HepG2 (cell line): ENCODE data around the gene IL5RA. TPM values are rescaled to one million over a fixed set of nuclear protein-coding genes. Genes with fewer than 3 reads are reported as not detected.

Experiments used
- ATAC-seq: fragments of 200-7000 bp; cut with Tn5 transposase; 3 replicates; pipeline ENCODE4 v1.9.1; 2020; ENCODE audit warnings: mild to moderate bottlenecking, moderate library complexity
- BruUV-seq: library from RNA; stranded (reverse); fragments of 400-500 nt; replicated peaks from 2 replicates; lab custom pipeline; 2021; lab: Mats Ljungman, UMichigan
- CTCF ChIA-PET: fragments of 300-600 bp; formaldehyde crosslinking; extraction: SDS; loops from one replicate; lab custom pipeline; 2021; ENCODE audit warnings: low total read pairs, inconsistent platforms, low intra/inter-chr PET ratio; lab: Yijun Ruan, JAX
- POLR2A ChIA-PET: fragments of 350-600 bp; sonication (Branson Sonifier 250); formaldehyde crosslinking; loops from one replicate; lab custom pipeline; 2020; ENCODE audit warnings: antibody characterized with exemption, inconsistent platforms; lab: Yijun Ruan, JAX
- DNase-seq: peaks from one replicate; pipeline ENCODE4 v3.0.0-alpha.2; 2015; ENCODE audit warnings: low spot score
- FAIRE-seq: peaks from 3 replicates; lab custom pipeline; 2011; peaks lifted over from hg19 to GRCh38; lab: Jason Lieb, UNC
- H2AFZ ChIP-seq: one replicate; pipeline ENCODE4 v1.6.1; 2011; ENCODE audit warnings: low read length, inconsistent platforms
- H3K27ac ChIP-seq: fragments of 300-600 bp; 3 replicates; pipeline ENCODE4 v1.8.0; 2011; ENCODE audit warnings: mixed run types, mild to moderate bottlenecking, mixed read lengths, low read length, inconsistent platforms; ENCODE audit not compliant: insufficient read depth; ENCODE audit errors: extremely low read length
- H3K27me3 ChIP-seq, 2 experiments: fragments of 200-600 bp in 1 of 2; 2 replicates in 1 of 2; 3 replicates in 1 of 2; pipeline versions ENCODE4 v1.6.0 to v1.8.0; 2011; ENCODE audit warnings: low read length in 2 of 2, mild to moderate bottlenecking in 2 of 2, moderate library complexity in 2 of 2, inconsistent platforms in 1 of 2; ENCODE audit not compliant: insufficient read depth in 2 of 2, control insufficient read depth in 1 of 2
- H3K36me3 ChIP-seq, 2 experiments: fragments of 200-600 bp in 1 of 2; replicated peaks in 1 of 2; 2 replicates in 1 of 2; 3 replicates in 1 of 2; pipeline versions ENCODE4 v1.5.1 to v1.8.0; 2011; ENCODE audit warnings: low read length in 2 of 2, inconsistent platforms in 1 of 2; ENCODE audit not compliant: insufficient read depth in 2 of 2, control insufficient read depth in 1 of 2
- H3K4me1 ChIP-seq: 2 replicates; pipeline ENCODE4 v1.5.1; 2012; ENCODE audit warnings: low read length, inconsistent platforms; ENCODE audit not compliant: insufficient read depth
- H3K4me2 ChIP-seq: 2 replicates; pipeline ENCODE4 v1.6.0; 2011; ENCODE audit warnings: low read depth, low read length, inconsistent platforms
- H3K4me3 ChIP-seq, 3 experiments: fragments of 200-600 bp in 1 of 3; sonication (generic), shearing (Covaris generic) in 1 of 3; replicated peaks in 1 of 3; 2 replicates each; pipeline ENCODE4 v1.5.1; 2011 to 2016; ENCODE audit warnings: low read length in 3 of 3, inconsistent platforms in 2 of 3, low read depth in 2 of 3, mild to moderate bottlenecking in 2 of 3, control low read depth in 1 of 3, mixed read lengths in 1 of 3; ENCODE audit not compliant: insufficient read depth in 1 of 3
- H3K79me2 ChIP-seq: one replicate; pipeline ENCODE4 v1.6.1; 2011; ENCODE audit warnings: low read length, inconsistent platforms; ENCODE audit not compliant: insufficient read depth
- H3K9ac ChIP-seq: 2 replicates; pipeline ENCODE4 v1.6.0; 2011; ENCODE audit warnings: mild to moderate bottlenecking, low read depth, low read length, inconsistent platforms; ENCODE audit not compliant: insufficient read depth
- H3K9me3 ChIP-seq: 2 replicates; pipeline ENCODE4 v1.5.1; 2012; ENCODE audit warnings: mild to moderate bottlenecking, low read length
- H4K20me1 ChIP-seq: 2 replicates; pipeline ENCODE4 v1.6.0; 2011; ENCODE audit warnings: inconsistent platforms, mild to moderate bottlenecking, low read length, moderate library complexity; ENCODE audit not compliant: insufficient read depth
- RELA ChIP-seq: sonication (generic); formaldehyde crosslinking; IDR thresholded peaks from 2 replicates; pipeline ENCODE4 v1.4.0; 2020; ENCODE audit warnings: missing genetic modification reagents
- ZMYM3 ChIP-seq: sonication (generic); formaldehyde crosslinking; IDR thresholded peaks from 2 replicates; pipeline ENCODE4 v1.5.1; 2020; ENCODE audit warnings: mild to moderate bottlenecking, missing genetic modification reagents
- WGBS: methylation state at CpG from one replicate; pipeline ENCODE4 v1.1.6; 2017; ENCODE audit warnings: low lambda C conversion rate; 5-methylcytosine and 5-hydroxymethylcytosine counted together
- in situ Hi-C: cut with HindIII; loops from 2 replicates; pipeline ENCODE4 v1.10.0; 2017; ENCODE audit warnings: low pct_unique_long_range_greater_than_20kb; ENCODE audit not compliant: extremely low pct_ligation_motif_present
- intact Hi-C: fragments of 100-400 bp; cut with micrococcal nuclease; formaldehyde crosslinking; loops from one replicate; pipeline ENCODE4 v1.10.0; 2022; ENCODE audit not compliant: unreplicated experiment
- polyA plus RNA-seq, 8 experiments: library from polyadenylated mRNA; depleted of rRNA in 3 of 8; stranded (reverse) in 7 of 8; unstranded in 1 of 8; fragments of >200 nt; fragmentation: Illumina TruSeq in 4 of 8; extraction: Trizol in 4 of 8; gene quantifications; 2 replicates each; pipeline versions ENCODE4 v1.2.1 to v1.2.3, GENCODE V29; 2011 to 2016; ENCODE audit warnings: low read depth in 4 of 8, missing spikeins in 1 of 8, mixed read lengths in 1 of 8; ENCODE audit not compliant: insufficient read depth in 1 of 8
- total RNA-seq, 5 experiments: library from RNA; depleted of rRNA; stranded (reverse); fragments of >200 nt; fragmentation: Illumina TruSeq; extraction: Trizol; gene quantifications; 2 replicates each; pipeline ENCODE4 v1.2.3, GENCODE V29; 2016; ENCODE audit warnings: low read depth in 1 of 5
- TF ChIP-seq, protein P1 (sequence below): sonication (generic); formaldehyde crosslinking; conservative IDR thresholded peaks from 2 replicates; pipeline ENCODE4 v1.8.0; 2022; ENCODE audit warnings: mild to moderate bottlenecking, moderate library complexity, missing genetic modification reagents
- TF ChIP-seq, protein P2 (sequence below), 2 experiments: sonication (generic) in 1 of 2; formaldehyde crosslinking in 1 of 2; IDR thresholded peaks; 2 replicates each; pipeline versions ENCODE4 v1.4.0 to v1.6.1; 2016 to 2020; ENCODE audit warnings: borderline replicate concordance in 1 of 2, low read depth in 1 of 2, mild to moderate bottlenecking in 1 of 2, missing genetic modification reagents in 1 of 2

IL5RA gene
- total and polyA plus RNA-seq, 2 of the 13 experiments (the other 11 are each of a cell fraction or from before 2014, with no cell fraction given): not detected

DNA sequence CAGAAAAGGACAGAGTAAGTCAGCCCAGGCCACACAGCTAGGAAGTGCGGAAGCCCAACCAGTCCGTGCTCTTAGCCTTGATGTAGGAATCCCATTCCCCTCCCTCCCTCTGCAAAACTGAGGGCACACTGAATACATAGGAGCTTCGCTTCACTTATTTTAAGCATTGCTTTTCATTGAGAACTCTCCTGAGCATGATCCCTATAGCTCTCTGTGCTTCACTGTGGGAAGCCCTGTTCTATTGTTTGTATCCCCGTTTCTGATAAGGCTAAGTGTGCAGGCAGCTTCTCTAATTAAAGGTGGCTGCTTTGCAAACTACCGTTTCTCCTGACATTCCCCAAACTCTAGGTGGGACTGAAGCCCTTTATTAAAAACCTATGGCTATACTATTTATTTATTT, 29.9 kb downstream of the IL5RA start:
- H3K27ac ChIP-seq: no peak overlapping the region
- ATAC-seq: no peak
- TF ChIP-seq ZMYM3 (CRISPR knock-in tag) (no peak), RELA (CRISPR knock-in tag) (no peak)
- TF ChIP-seq, protein P1, sequence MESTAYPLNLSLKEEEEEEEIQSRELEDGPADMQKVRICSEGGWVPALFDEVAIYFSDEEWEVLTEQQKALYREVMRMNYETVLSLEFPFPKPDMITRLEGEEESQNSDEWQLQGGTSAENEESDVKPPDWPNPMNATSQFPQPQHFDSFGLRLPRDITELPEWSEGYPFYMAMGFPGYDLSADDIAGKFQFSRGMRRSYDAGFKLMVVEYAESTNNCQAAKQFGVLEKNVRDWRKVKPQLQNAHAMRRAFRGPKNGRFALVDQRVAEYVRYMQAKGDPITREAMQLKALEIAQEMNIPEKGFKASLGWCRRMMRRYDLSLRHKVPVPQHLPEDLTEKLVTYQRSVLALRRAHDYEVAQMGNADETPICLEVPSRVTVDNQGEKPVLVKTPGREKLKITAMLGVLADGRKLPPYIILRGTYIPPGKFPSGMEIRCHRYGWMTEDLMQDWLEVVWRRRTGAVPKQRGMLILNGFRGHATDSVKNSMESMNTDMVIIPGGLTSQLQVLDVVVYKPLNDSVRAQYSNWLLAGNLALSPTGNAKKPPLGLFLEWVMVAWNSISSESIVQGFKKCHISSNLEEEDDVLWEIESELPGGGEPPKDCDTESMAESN (CRISPR knock-in tag): no peak
- TF ChIP-seq, protein P2, sequence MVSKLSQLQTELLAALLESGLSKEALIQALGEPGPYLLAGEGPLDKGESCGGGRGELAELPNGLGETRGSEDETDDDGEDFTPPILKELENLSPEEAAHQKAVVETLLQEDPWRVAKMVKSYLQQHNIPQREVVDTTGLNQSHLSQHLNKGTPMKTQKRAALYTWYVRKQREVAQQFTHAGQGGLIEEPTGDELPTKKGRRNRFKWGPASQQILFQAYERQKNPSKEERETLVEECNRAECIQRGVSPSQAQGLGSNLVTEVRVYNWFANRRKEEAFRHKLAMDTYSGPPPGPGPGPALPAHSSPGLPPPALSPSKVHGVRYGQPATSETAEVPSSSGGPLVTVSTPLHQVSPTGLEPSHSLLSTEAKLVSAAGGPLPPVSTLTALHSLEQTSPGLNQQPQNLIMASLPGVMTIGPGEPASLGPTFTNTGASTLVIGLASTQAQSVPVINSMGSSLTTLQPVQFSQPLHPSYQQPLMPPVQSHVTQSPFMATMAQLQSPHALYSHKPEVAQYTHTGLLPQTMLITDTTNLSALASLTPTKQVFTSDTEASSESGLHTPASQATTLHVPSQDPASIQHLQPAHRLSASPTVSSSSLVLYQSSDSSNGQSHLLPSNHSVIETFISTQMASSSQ (IDR thresholded peaks at IDR 0.05; ENCODE audit: low read depth): no peak
- TF ChIP-seq, protein P2 (CRISPR knock-in tag; IDR thresholded peaks at IDR 0.05; ENCODE audit: borderline replicate concordance): no peak
- H3K36me3 ChIP-seq: no peaks in the 10 kb centered on the region
- no peak overlapping the region for H3K9ac ChIP-seq
- no peaks in the 10 kb centered on the region for H3K79me2 ChIP-seq
- H2AFZ ChIP-seq: no peak overlapping the region
- no TSS peak for BruUV-seq
- intact Hi-C loops: no loop called here
- no peak overlapping the region for H3K4me3 ChIP-seq
- WGBS: 2% methylated on average over 5 of the region's 5 CpGs
- no peaks in the 10 kb centered on the region for H3K4me1 ChIP-seq
- no peak for FAIRE-seq
- in situ Hi-C loops: no loop called here
- H4K20me1 ChIP-seq: 0 out of 2 replicates have a peak, but pooled peaks cover 2% of the 10 kb centered on the region
- peaks cover 0 to 25% of the 10 kb centered on the region in 2 experiments; a peak in 3 of 5 replicates for H3K27me3 ChIP-seq
- DNase-seq: no peak
- ChIA-PET POLR2A (no interaction called here), CTCF (no interaction called here)
- no peaks in the 10 kb centered on the region for H3K9me3 ChIP-seq
- no peak overlapping the region for H3K4me2 ChIP-seq
